Measurements from ENCODE around the gene SFTPB.
"Not testable (repeated sequence)": the region's sequence is repeated elsewhere in the genome, so short reads cannot be mapped to it uniquely, and the experiment has no call there.

SFTPB gene

GRCh38 chr2:85674417-85674816 lies 6.4 kb upstream of the SFTPB start:
- DNase-seq: no peak

GRCh38 chr2:85673716-85674375 lies 5.8 kb upstream of the SFTPB start:
- DNase-seq: no peak

GRCh38 chr2:85672456-85672855 lies 4.5 kb upstream of the SFTPB start:
- DNase-seq: no peak

- DNase-seq: not testable (repeated sequence)
Observed at GRCh38 chr2:85670416-85670815, 2.4 kb upstream of the SFTPB start.

GRCh38 chr2:85669549-85669948 lies 1.6 kb upstream of the SFTPB start:
- no peak for DNase-seq

- no peak for DNase-seq
Observed at GRCh38 chr2:85668857-85669142, 801 bp upstream of the SFTPB start.

GRCh38 chr2:85667561-85668008 lies 414 bp downstream of the SFTPB start:
- DNase-seq: no peak

- DNase-seq: no peak
Observed at GRCh38 chr2:85666435-85667316, 1.3 kb downstream of the SFTPB start.

- DNase-seq: no peak
Observed at GRCh38 chr2:85666016-85666415, 2.0 kb downstream of the SFTPB start.

- no peak for DNase-seq
Observed at GRCh38 chr2:85665264-85665937, 2.6 kb downstream of the SFTPB start.

GRCh38 chr2:85663594-85664565 lies 4.1 kb downstream of the SFTPB start:
- no peak for DNase-seq

GRCh38 chr2:85662899-85663593 lies 5.0 kb downstream of the SFTPB start:
- DNase-seq: no peak

GRCh38 chr2:85661139-85661858 lies 6.7 kb downstream of the SFTPB start:
- DNase-seq: no peak

- no peak for DNase-seq
Observed at GRCh38 chr2:85660725-85661124, 7.3 kb downstream of the SFTPB start.

- not testable (repeated sequence) for DNase-seq
Observed at GRCh38 chr2:85660301-85660700, 7.7 kb downstream of the SFTPB start.

- no peak for DNase-seq
Observed at GRCh38 chr2:85659324-85659981, 8.5 kb downstream of the SFTPB start.

GRCh38 chr2:85657399-85657798 lies 10.6 kb downstream of the SFTPB start:
- DNase-seq: not testable (repeated sequence)

- DNase-seq: no peak
Observed at GRCh38 chr2:85656468-85656867, 11.5 kb downstream of the SFTPB start.

GRCh38 chr2:85655961-85656417 lies 12.0 kb downstream of the SFTPB start:
- no peak for DNase-seq

- no peak for DNase-seq
Observed at GRCh38 chr2:85653996-85654395, 14.0 kb downstream of the SFTPB start.

- no peak for DNase-seq
Observed at GRCh38 chr2:85652056-85652455, 15.9 kb downstream of the SFTPB start.
